Thyroid gland (tissue), 4 donors: ENCODE measurements around the gene STPG3. TPM values are rescaled to one million over a fixed set of nuclear protein-coding genes. Genes with fewer than 3 reads are reported as not detected.
A peak's percentile ranks its signal among the peaks of the same experiment; 100 is the strongest.
"Not testable (repeated sequence)": the region's sequence is repeated elsewhere in the genome, so short reads cannot be mapped to it uniquely, and the experiment has no call there.

Experiments used
- DNase-seq, 2 donors: peaks; one replicate each; pipeline ENCODE4 v3.0.0-alpha.2; 2019
- H3K27ac ChIP-seq, 3 donors: fragments of 200-600 bp; sonication (generic); 1 replicate in 2 of 3; 2 replicates in 1 of 3; pipeline ENCODE4 v1.5.1; 2016 to 2019; ENCODE audit warnings: mild to moderate bottlenecking in 1 of 3, moderate library complexity in 1 of 3
- H3K27me3 ChIP-seq: fragments of 200-600 bp; sonication (generic); one replicate; pipeline ENCODE4 v1.5.1; 2019
- H3K36me3 ChIP-seq, 2 donors: fragments of 200-600 bp; sonication (generic); one replicate each; pipeline ENCODE4 v1.5.1; 2016 to 2019
- H3K4me1 ChIP-seq, 2 donors: fragments of 200-600 bp; sonication (generic); one replicate each; pipeline ENCODE4 v1.5.1; 2017 to 2019
- H3K4me3 ChIP-seq, 3 donors: fragments of 200-600 bp; sonication (generic); replicated peaks in 1 of 3; 1 replicate in 2 of 3; 2 replicates in 1 of 3; pipeline ENCODE4 v1.5.1; 2016; ENCODE audit warnings: mild to moderate bottlenecking in 1 of 3
- H3K9me3 ChIP-seq: fragments of 200-600 bp; sonication (generic); one replicate; pipeline ENCODE4 v1.5.1; 2017
- CTCF ChIP-seq, 6 experiments: fragments of 200-600 bp in 3 of 6; fragments of 450-650 bp in 3 of 6; sonication (generic) in 3 of 6; IDR thresholded peaks; one replicate each; pipeline ENCODE4 v1.5.1; 2016 to 2019; ENCODE audit warnings: antibody characterized with exemption in 6 of 6, mild to moderate bottlenecking in 2 of 6, inconsistent platforms in 1 of 6, moderate library complexity in 1 of 6
- POLR2A ChIP-seq, 2 donors: fragments of 450-650 bp; IDR thresholded peaks; one replicate each; pipeline ENCODE4 v1.6.1; 2017; ENCODE audit warnings: antibody characterized with exemption in 2 of 2, mild to moderate bottlenecking in 2 of 2, moderate library complexity in 1 of 2
- WGBS, 2 donors: methylation state at CpG; one replicate each; pipeline ENCODE4 v1.1.5; 2017; 5-methylcytosine and 5-hydroxymethylcytosine counted together
- intact Hi-C: fragments of 100-400 bp; cut with DNase I; formaldehyde crosslinking; loops from one replicate; pipeline ENCODE4 v1.15.1; 2023
- total RNA-seq, 4 donors: library from RNA; depleted of rRNA; stranded (reverse); fragments of >200 nt; gene quantifications; one replicate each; pipeline ENCODE4 v1.2.3, GENCODE V29; 2016

Gene STPG3
- total RNA-seq, 4 donors from 2014 or later, result not detected

- intact Hi-C loops, result no loop called here
- H3K4me3 ChIP-seq, result peak overlapping the region; percentile 68 to 78 (median 68)
- no peaks in the 10 kb centered on the region for H3K9me3 ChIP-seq
- H3K4me1 ChIP-seq, result peaks cover 16 to 22% of the 10 kb centered on the region in 2 donors
- no peak overlapping the region for H3K27ac ChIP-seq
- peaks cover 0 to 8% of the 10 kb centered on the region in 2 donors for H3K36me3 ChIP-seq
- no peaks in the 10 kb centered on the region for H3K27me3 ChIP-seq
- 5 to 6% methylated on average over 4 to 27 of the region's 51 CpGs for WGBS, 2 donors
- peak; percentile 34 to 62 for DNase-seq
- TF ChIP-seq POLR2A (IDR thresholded peaks at IDR 0.05) (no peak), CTCF (IDR thresholded peaks at IDR 0.05) (no peak)
Observed at GRCh38 chr9:137255448-137256114, 4.5 kb downstream of the STPG3 start.

- Histone ChIP-seq H3K27ac (no peak overlapping the region), H3K27me3 (no peaks in the 10 kb centered on the region), H3K36me3 (peaks cover 0 to 8% of the 10 kb centered on the region in 2 donors), H3K4me1 (peaks cover 16 to 22% of the 10 kb centered on the region in 2 donors), H3K4me3 (peak overlapping the region in 1 of 3 donors; percentile 68), H3K9me3 (no peaks in the 10 kb centered on the region)
- intact Hi-C loops, result no loop called here
- DNase-seq, result no peak
- TF ChIP-seq CTCF (IDR thresholded peaks at IDR 0.05), result no peak
- no peak for TF ChIP-seq POLR2A (IDR thresholded peaks at IDR 0.05)
- WGBS, 2 donors, result 79 to 83% methylated on average over 11 to 14 of the region's 15 CpGs
Observed at GRCh38 chr9:137256362-137256761, 5.3 kb downstream of the STPG3 start.

GRCh38 chr9:137256856-137257255, 5.8 kb downstream of the STPG3 start:
- WGBS, 2 donors, result 88 to 90% methylated on average over 11 of the region's 15 CpGs
- Histone ChIP-seq H3K4me1 (peaks cover 16 to 22% of the 10 kb centered on the region in 2 donors), H3K27me3 (no peaks in the 10 kb centered on the region), H3K4me3 (no peak overlapping the region), H3K9me3 (no peaks in the 10 kb centered on the region), H3K36me3 (peaks cover 0 to 8% of the 10 kb centered on the region in 2 donors), H3K27ac (no peak overlapping the region)
- TF ChIP-seq CTCF (IDR thresholded peaks at IDR 0.05) (no peak), POLR2A (IDR thresholded peaks at IDR 0.05) (no peak)
- intact Hi-C loops, result no loop called here
- DNase-seq, result no peak

GRCh38 chr9:137262173-137262908, 11.3 kb downstream of the STPG3 start:
- WGBS, 2 donors, result 39 to 44% methylated on average over 15 of the region's 15 CpGs
- H3K4me1 ChIP-seq, H3K27me3 ChIP-seq, H3K4me3 ChIP-seq, H3K27ac ChIP-seq, H3K9me3 ChIP-seq, intact Hi-C loops: not testable (repeated sequence)
- peak in 5 of 6 experiments; percentile 14 to 53 (median 38) for TF ChIP-seq CTCF (IDR thresholded peaks at IDR 0.05)
- peaks cover 20 to 37% of the 10 kb centered on the region in 2 donors for H3K36me3 ChIP-seq
- peak; percentile 55 to 59 for DNase-seq

GRCh38 chr9:137262909-137263285, 11.8 kb downstream of the STPG3 start:
- 91 to 92% methylated on average over 24 of the region's 24 CpGs for WGBS, 2 donors
- H3K27me3 ChIP-seq, result no peaks in the 10 kb centered on the region
- intact Hi-C loops, result no loop called here
- TF ChIP-seq CTCF (IDR thresholded peaks at IDR 0.05) (no peak), POLR2A (IDR thresholded peaks at IDR 0.05) (no peak)
- H3K27ac ChIP-seq, result no peak overlapping the region
- H3K4me1 ChIP-seq, result no peaks in the 10 kb centered on the region
- H3K9me3 ChIP-seq, result no peaks in the 10 kb centered on the region
- no peak for DNase-seq
- H3K4me3 ChIP-seq, result no peak overlapping the region
- peaks cover 20 to 37% of the 10 kb centered on the region in 2 donors for H3K36me3 ChIP-seq
